ENCODE measurements around the gene ITLN1.

- TF ChIP-seq CTCF (IDR thresholded peaks at IDR 0.05; ENCODE audit: insufficient read depth, low read length) = no peak
- TF ChIP-seq GABPA (IDR thresholded peaks at IDR 0.05; ENCODE audit: low read depth) = no peak
- no peak for TF ChIP-seq POLR2AphosphoS5 (IDR thresholded peaks at IDR 0.05; ENCODE audit: low read depth)
- no peak for TF ChIP-seq SPI1 (IDR thresholded peaks at IDR 0.05; ENCODE audit: borderline replicate concordance, low read depth)
- no peak for TF ChIP-seq REST (IDR thresholded peaks at IDR 0.05; ENCODE audit: insufficient replicate concordance, low read depth)
Measured at GRCh38 chr1:160826546-160826945, 58.4 kb downstream of the ITLN1 start.

Data from HL-60 (cell line).